IMR-90 (cell line): ENCODE data around the gene ATXN1L. TPM values are rescaled to one million over a fixed set of nuclear protein-coding genes. Genes with fewer than 3 reads are reported as not detected.

Experiments used
- ATAC-seq: fragments of 200-7000 bp; cut with Tn5 transposase; 2 replicates; pipeline ENCODE4 v1.9.1; 2020; ENCODE audit warnings: low read depth, mild to moderate bottlenecking, moderate library complexity
- BruUV-seq: library from RNA; stranded (reverse); fragments of 400-500 nt; replicated peaks from 2 replicates; lab custom pipeline; 2021; lab: Mats Ljungman, UMichigan
- CTCF ChIA-PET: fragments of 300-600 bp; formaldehyde crosslinking; extraction: SDS; loops from one replicate; lab custom pipeline; 2021; ENCODE audit warnings: antibody characterized with exemption; lab: Yijun Ruan, JAX
- POLR2A ChIA-PET: fragments of 300-600 bp; sonication (Branson Sonifier 250); formaldehyde crosslinking; loops from one replicate; lab custom pipeline; 2022; ENCODE audit warnings: antibody characterized with exemption; ENCODE audit not compliant: unreplicated experiment; lab: Charles Lee
- DNase-seq: peaks from one replicate; pipeline ENCODE4 v3.0.0; 2013
- H2AFZ ChIP-seq: replicated peaks from 2 replicates; pipeline ENCODE3; 2013; ENCODE audit warnings: low read length, mild to moderate bottlenecking; ENCODE audit not compliant: poor library complexity
- H2AK5ac ChIP-seq: 2 replicates; pipeline ENCODE4 v1.6.1; 2013; ENCODE audit warnings: low read depth, low read length, inconsistent platforms
- H2AK9ac ChIP-seq: replicated peaks from 2 replicates; pipeline ENCODE3; 2013; ENCODE audit warnings: mild to moderate bottlenecking, low read depth, low read length, moderate library complexity; ENCODE audit not compliant: poor library complexity
- H2BK120ac ChIP-seq: 2 replicates; pipeline ENCODE4 v1.6.1; 2013; ENCODE audit warnings: low read depth, low read length, inconsistent platforms
- H2BK15ac ChIP-seq: 3 replicates; pipeline ENCODE4 v1.6.1; 2013; ENCODE audit warnings: low read depth, low read length, inconsistent platforms
- H2BK20ac ChIP-seq: 2 replicates; pipeline ENCODE4 v1.6.1; 2013; ENCODE audit warnings: low read depth, mild to moderate bottlenecking, inconsistent platforms, low read length, moderate library complexity
- H2BK5ac ChIP-seq: 2 replicates; pipeline ENCODE4 v1.6.1; 2013; ENCODE audit warnings: mild to moderate bottlenecking, low read depth, low read length, inconsistent platforms; ENCODE audit not compliant: poor library complexity, severe bottlenecking
- H3K14ac ChIP-seq: replicated peaks from 2 replicates; pipeline ENCODE4 v1.6.1; 2013; ENCODE audit warnings: low read depth, low read length, inconsistent platforms
- H3K18ac ChIP-seq: 2 replicates; pipeline ENCODE4 v1.6.1; 2013; ENCODE audit warnings: low read depth, low read length, control low read depth
- H3K23ac ChIP-seq: 2 replicates; pipeline ENCODE4 v1.6.1; 2013; ENCODE audit warnings: low read depth, low read length, inconsistent platforms
- H3K27ac ChIP-seq: 2 replicates; pipeline ENCODE4 v1.5.1; 2013; ENCODE audit warnings: mild to moderate bottlenecking, control low read depth, low read length; ENCODE audit not compliant: insufficient read depth
- H3K27me3 ChIP-seq: 2 replicates; pipeline ENCODE4 v1.6.1; 2013; ENCODE audit warnings: low read length; ENCODE audit not compliant: control insufficient read depth, insufficient read depth
- H3K36me3 ChIP-seq: 2 replicates; pipeline ENCODE4 v1.6.1; 2013; ENCODE audit warnings: low read length, mixed read lengths; ENCODE audit not compliant: control insufficient read depth, insufficient read depth
- H3K4ac ChIP-seq: 2 replicates; pipeline ENCODE4 v1.6.1; 2013; ENCODE audit warnings: low read depth, low read length, inconsistent platforms
- H3K4me1 ChIP-seq: 2 replicates; pipeline ENCODE4 v1.6.1; 2013; ENCODE audit warnings: low read length, mixed read lengths; ENCODE audit not compliant: control insufficient read depth, insufficient read depth
- H3K4me2 ChIP-seq: 2 replicates; pipeline ENCODE4 v1.6.1; 2013; ENCODE audit warnings: low read depth, mild to moderate bottlenecking, control low read depth, low read length, moderate library complexity
- H3K4me3 ChIP-seq: 2 replicates; pipeline ENCODE4 v1.5.1; 2013; ENCODE audit warnings: low read depth, mild to moderate bottlenecking, control low read depth, low read length, moderate library complexity; ENCODE audit not compliant: insufficient read depth
- H3K56ac ChIP-seq: 2 replicates; pipeline ENCODE4 v1.6.1; 2013; ENCODE audit warnings: low read length, inconsistent platforms; ENCODE audit not compliant: insufficient read depth; ENCODE audit errors: extremely low read depth
- H3K79me1 ChIP-seq, 2 experiments: 2 replicates each; pipeline ENCODE4 v1.6.1; 2013; ENCODE audit warnings: low read length in 2 of 2, inconsistent platforms in 1 of 2, low read depth in 1 of 2
- H3K9ac ChIP-seq: 2 replicates; pipeline ENCODE4 v1.6.1; 2013; ENCODE audit warnings: low read depth, low read length, control low read depth
- H3K9me1 ChIP-seq: 2 replicates; pipeline ENCODE4 v1.6.1; 2013; ENCODE audit warnings: low read length, inconsistent platforms; ENCODE audit not compliant: insufficient read depth
- H3K9me3 ChIP-seq: 2 replicates; pipeline ENCODE4 v1.6.1; 2013; ENCODE audit warnings: low read length; ENCODE audit not compliant: control insufficient read depth, insufficient read depth
- H4K20me1 ChIP-seq: 2 replicates; pipeline ENCODE4 v1.6.1; 2013; ENCODE audit warnings: low read length, inconsistent platforms; ENCODE audit not compliant: insufficient read depth
- H4K5ac ChIP-seq: 2 replicates; pipeline ENCODE4 v1.6.1; 2013; ENCODE audit warnings: mild to moderate bottlenecking, low read depth, low read length, control low read depth
- H4K8ac ChIP-seq, 2 experiments: 2 replicates each; pipeline ENCODE4 v1.6.1; 2013; ENCODE audit warnings: low read depth in 2 of 2, low read length in 2 of 2, control low read depth in 1 of 2, inconsistent platforms in 1 of 2
- H4K91ac ChIP-seq: 2 replicates; pipeline ENCODE4 v1.6.1; 2013; ENCODE audit warnings: low read depth, low read length, inconsistent platforms; ENCODE audit not compliant: insufficient read depth
- BHLHE40 ChIP-seq: fragments of 150-350 bp; IDR thresholded peaks from 2 replicates; pipeline ENCODE4 v1.6.1; 2016; ENCODE audit warnings: mild to moderate bottlenecking, low read depth, low read length
- CEBPB ChIP-seq: IDR thresholded peaks from 2 replicates; pipeline ENCODE4 v1.6.1; 2012; ENCODE audit warnings: low read depth, low read length, improper control_type of control experiment
- CHD1 ChIP-seq: IDR thresholded peaks from 2 replicates; pipeline ENCODE4 v1.6.1; 2012; ENCODE audit warnings: low read depth, low read length, improper control_type of control experiment
- CTCF ChIP-seq: conservative IDR thresholded peaks from 2 replicates; pipeline ENCODE4 v1.5.1; 2012; ENCODE audit warnings: mild to moderate bottlenecking, low read depth, low read length, improper control_type of control experiment
- ELK1 ChIP-seq: fragments of 150-350 bp; IDR thresholded peaks from 2 replicates; pipeline ENCODE4 v1.6.1; 2016; ENCODE audit warnings: low read depth, mild to moderate bottlenecking, low read length, moderate library complexity, borderline replicate concordance
- FOS ChIP-seq: fragments of 150-350 bp; IDR thresholded peaks from 2 replicates; pipeline ENCODE4 v1.6.1; 2016; ENCODE audit warnings: low read depth, low read length
- MAZ ChIP-seq: IDR thresholded peaks from 2 replicates; pipeline ENCODE4 v1.6.1; 2012; ENCODE audit warnings: low read depth, mild to moderate bottlenecking, low read length, improper control_type of control experiment, moderate library complexity, borderline replicate concordance
- NFE2L2 ChIP-seq: fragments of 150-350 bp; IDR thresholded peaks from 2 replicates; pipeline ENCODE4 v1.6.1; 2016; ENCODE audit warnings: low read depth, mild to moderate bottlenecking, low read length
- POLR2A ChIP-seq: IDR thresholded peaks from 2 replicates; pipeline ENCODE4 v1.6.1; 2012; ENCODE audit warnings: mild to moderate bottlenecking, low read depth, low read length
- RAD21 ChIP-seq: IDR thresholded peaks from 2 replicates; pipeline ENCODE4 v1.6.1; 2012; ENCODE audit warnings: low read length, improper control_type of control experiment
- RCOR1 ChIP-seq: IDR thresholded peaks from 2 replicates; pipeline ENCODE4 v1.6.1; 2012; ENCODE audit warnings: mild to moderate bottlenecking, low read length, improper control_type of control experiment; ENCODE audit not compliant: insufficient replicate concordance
- USF2 ChIP-seq: fragments of 150-350 bp; IDR thresholded peaks from 2 replicates; pipeline ENCODE4 v1.6.1; 2017; ENCODE audit warnings: mild to moderate bottlenecking, antibody characterized with exemption, low read length, low read depth
- WGBS, 2 experiments: methylation state at CpG; one replicate each; pipeline versions ENCODE4 v1.1.5 to v1.1.7; 2013; ENCODE audit warnings: missing lambda C conversion rate in 2 of 2; ENCODE audit not compliant: insufficient read length in 1 of 2; ENCODE audit errors: extremely low coverage in 2 of 2; 5-methylcytosine and 5-hydroxymethylcytosine counted together
- dilution Hi-C: fragments of 300-500 bp; cut with HindIII; formaldehyde crosslinking; loops from one replicate; pipeline ENCODE4 v1.14.3; 2018; ENCODE audit warnings: low sequenced_read_pairs; ENCODE audit not compliant: unreplicated experiment
- in situ Hi-C: fragments of 300-500 bp; cut with MboI; formaldehyde crosslinking; loops from 3 replicates; pipeline ENCODE4 v1.14.3; 2019; ENCODE audit warnings: low sequenced_read_pairs, inconsistent platforms, mixed read lengths
- intact Hi-C: fragments of 100-400 bp; cut with micrococcal nuclease; formaldehyde crosslinking; loops from 2 replicates; pipeline ENCODE4 v1.10.0; 2022
- polyA plus RNA-seq, 3 experiments: library from polyadenylated mRNA; depleted of rRNA; stranded (reverse); fragments of >200 nt; gene quantifications; 2 replicates each; pipeline ENCODE4 v1.2.3, GENCODE V29; 2012; ENCODE audit warnings: low replicate concordance in 1 of 3
- total RNA-seq: library from RNA; depleted of rRNA; stranded (reverse); fragments of >200 nt; gene quantifications from 2 replicates; pipeline ENCODE4 v1.2.3, GENCODE V29; 2012

The ATXN1L gene
- total and polyA plus RNA-seq, 2 of the 4 experiments (the other 2 are of a cell fraction) = 5.2 to 9.2 TPM

DNA sequence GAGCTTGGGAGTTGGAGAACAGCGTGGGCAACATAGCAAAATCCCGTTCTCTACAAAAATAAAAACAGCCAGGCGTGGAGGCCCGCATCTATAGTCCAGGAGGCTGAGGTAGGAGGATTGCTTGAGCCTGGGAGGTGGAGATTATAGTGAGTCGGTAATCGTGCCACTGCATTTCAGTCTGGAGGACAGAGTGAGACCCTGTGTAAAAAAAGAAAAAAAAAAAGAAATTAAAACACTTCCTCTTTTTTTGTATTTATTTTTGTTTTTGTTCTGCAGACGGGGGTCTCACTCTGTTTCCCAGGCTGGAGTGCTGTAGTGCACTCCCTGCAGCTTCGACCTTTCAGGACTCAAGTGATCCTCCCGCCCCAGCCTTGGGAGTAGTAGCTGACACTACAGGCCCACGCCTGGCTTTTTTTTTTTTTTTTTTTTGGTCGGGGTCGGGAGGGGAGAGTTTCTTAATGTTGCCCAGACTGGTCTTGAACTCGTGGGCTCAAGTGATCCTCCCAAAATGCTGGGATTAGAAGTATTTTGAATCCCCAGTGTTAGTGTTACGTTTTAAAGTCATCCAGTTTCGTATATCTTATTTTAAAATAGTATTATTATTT is 51.1 kb downstream of the ATXN1L start:
- DNase-seq = no peak
- ATAC-seq = no peak
- H3K4me3 ChIP-seq = peak overlapping the region; percentile 80
- no peak overlapping the region for H4K91ac ChIP-seq
- TF ChIP-seq FOS (no peak), CEBPB (no peak), RCOR1 (no peak), NFE2L2 (no peak), CTCF (no peak), ELK1 (no peak), CHD1 (no peak), BHLHE40 (no peak), RAD21 (no peak), MAZ (no peak), USF2 (no peak), POLR2A (no peak)
- peak overlapping the region; percentile 9; the same call in 1 of the 2 replicates for H3K27ac ChIP-seq
- H3K79me1 ChIP-seq = peaks cover 0 to 13% of the 10 kb centered on the region in 2 experiments; a peak in 2 of 4 replicates
- H3K56ac ChIP-seq = no peak overlapping the region
- no peak overlapping the region for H2BK120ac ChIP-seq
- H3K4ac ChIP-seq = 0 out of 2 replicates have a peak overlapping the region, but pooled peaks have one; percentile 34
- peaks cover 5% of the 10 kb centered on the region for H3K9me1 ChIP-seq
- BruUV-seq = no TSS peak
- 0 out of 2 replicates have a peak, but pooled peaks cover 1% of the 10 kb centered on the region for H3K36me3 ChIP-seq
- H3K27me3 ChIP-seq = no peaks in the 10 kb centered on the region
- peak overlapping the region; percentile 94 for H3K4me2 ChIP-seq
- ChIA-PET CTCF (interaction anchor here (1.0 to 1.1 kb wide), 2 partner anchors 19 to 65 kb away, joined by 4 read pairs; no protein-coding TSS in a partner anchor), POLR2A (no interaction called here)
- peak overlapping the region; percentile 92 for H3K23ac ChIP-seq
- intact Hi-C loops = loop anchor here (1.0 to 5.0 kb wide), 2 partner anchors 11 to 65 kb away; no protein-coding TSS in a partner anchor
- in situ Hi-C loops = no loop called here
- H2AK5ac ChIP-seq = peak overlapping the region; percentile 31; the same call in 1 of the 2 replicates
- H4K20me1 ChIP-seq = peaks cover 59% of the 10 kb centered on the region
- peak overlapping the region; percentile 91 for H2BK5ac ChIP-seq
- no peak overlapping the region for H3K18ac ChIP-seq
- H2AK9ac ChIP-seq = no peak overlapping the region
- dilution Hi-C loops = no loop called here
- H4K5ac ChIP-seq = no peak overlapping the region
- H3K4me1 ChIP-seq = peaks cover 2% of the 10 kb centered on the region
- no peak overlapping the region for H2BK15ac ChIP-seq
- no CpG with 5 or more reads among the region's 15 CpGs for WGBS, 2 experiments
- H3K9me3 ChIP-seq = no peaks in the 10 kb centered on the region
- no peak overlapping the region for H2BK20ac ChIP-seq
- H2AFZ ChIP-seq = no peak overlapping the region
- H4K8ac ChIP-seq = no peak overlapping the region
- peak overlapping the region; percentile 79 for H3K14ac ChIP-seq
- H3K9ac ChIP-seq = peak overlapping the region; percentile 98; the same call in 1 of the 2 replicates
